ENCODE data around the gene EFNA3. TPM values are rescaled to one million over a fixed set of nuclear protein-coding genes. Genes with fewer than 3 reads are reported as not detected.
A peak's percentile ranks its signal among the peaks of the same experiment; 100 is the strongest.

Gene EFNA3
- polyA plus RNA-seq, 4 donors, result 2.0 to 7.0 (median 5.4) TPM

DNA sequence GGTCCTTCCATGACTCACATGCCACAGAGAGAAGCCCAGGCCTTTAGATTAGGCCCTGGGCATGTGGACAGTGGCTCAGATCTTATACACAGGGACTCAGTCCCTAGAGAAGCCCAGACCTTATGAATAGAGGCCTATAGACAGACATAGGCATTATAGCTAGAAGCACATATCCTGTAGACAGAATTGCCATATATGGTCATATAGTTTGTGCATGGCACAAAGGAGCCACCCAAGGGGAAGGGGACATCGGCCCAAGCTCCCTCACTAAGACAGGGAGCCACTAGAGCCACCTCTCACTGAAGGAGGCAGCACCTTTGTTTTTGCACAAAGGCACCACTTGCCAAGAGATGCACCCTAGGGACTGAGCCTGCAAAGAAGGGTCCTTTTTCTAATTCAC, 2.3 kb upstream of the EFNA3 start:
- Histone ChIP-seq H3K4me3 (ENCODE audit: low read depth in 1 of 3, low read length in 3 of 3) (no peak overlapping the region), H3K27me3 (ENCODE audit: control insufficient read depth in 3 of 3, insufficient read depth in 3 of 3, low read length in 3 of 3) (peaks cover 0 to 40% (median 11%) of the 10 kb centered on the region in 3 donors), H3K9me3 (ENCODE audit: control insufficient read depth in 2 of 2, insufficient read depth in 1 of 2, low read depth in 1 of 2, low read length in 1 of 2) (no peaks in the 10 kb centered on the region), H3K4me1 (ENCODE audit: control insufficient read depth in 3 of 3, insufficient read depth in 2 of 3, low read depth in 1 of 3, low read length in 2 of 3) (peaks cover 5 to 46% (median 5%) of the 10 kb centered on the region in 3 donors), H3K36me3 (ENCODE audit: control insufficient read depth in 3 of 3, insufficient read depth in 2 of 3, low read depth in 1 of 3, low read length in 3 of 3) (no peaks in the 10 kb centered on the region), H3K27ac (ENCODE audit: low read depth in 1 of 3, low read length in 2 of 3) (no peak overlapping the region)
- no peak for FAIRE-seq
- DNase-seq, result no peak
- WGBS, 3 donors, result 64 to 85% (median 81%) methylated on average over 1 of the region's 1 CpG

DNA sequence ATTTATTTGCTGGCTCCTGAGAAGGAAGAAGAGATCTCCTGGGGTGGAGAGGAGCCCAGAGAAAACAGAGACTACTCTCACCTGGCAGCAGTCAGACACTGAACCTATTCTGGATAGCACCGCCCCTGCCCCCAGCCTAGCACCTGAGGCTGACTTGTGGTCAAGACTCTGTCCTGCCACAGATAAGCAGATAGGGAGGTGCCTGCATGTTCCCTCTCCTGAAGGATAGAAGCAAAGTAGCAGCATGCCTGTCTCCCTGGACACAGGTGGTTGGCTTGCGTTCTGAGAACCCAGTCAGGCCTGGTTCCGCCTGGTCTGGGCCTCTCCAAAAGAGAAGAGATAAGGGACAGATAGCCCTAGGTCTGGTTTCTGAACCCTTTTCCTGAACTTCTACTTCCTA, 1.3 kb upstream of the EFNA3 start:
- peak in 1 of 2 donors; percentile 25 for DNase-seq

DNA sequence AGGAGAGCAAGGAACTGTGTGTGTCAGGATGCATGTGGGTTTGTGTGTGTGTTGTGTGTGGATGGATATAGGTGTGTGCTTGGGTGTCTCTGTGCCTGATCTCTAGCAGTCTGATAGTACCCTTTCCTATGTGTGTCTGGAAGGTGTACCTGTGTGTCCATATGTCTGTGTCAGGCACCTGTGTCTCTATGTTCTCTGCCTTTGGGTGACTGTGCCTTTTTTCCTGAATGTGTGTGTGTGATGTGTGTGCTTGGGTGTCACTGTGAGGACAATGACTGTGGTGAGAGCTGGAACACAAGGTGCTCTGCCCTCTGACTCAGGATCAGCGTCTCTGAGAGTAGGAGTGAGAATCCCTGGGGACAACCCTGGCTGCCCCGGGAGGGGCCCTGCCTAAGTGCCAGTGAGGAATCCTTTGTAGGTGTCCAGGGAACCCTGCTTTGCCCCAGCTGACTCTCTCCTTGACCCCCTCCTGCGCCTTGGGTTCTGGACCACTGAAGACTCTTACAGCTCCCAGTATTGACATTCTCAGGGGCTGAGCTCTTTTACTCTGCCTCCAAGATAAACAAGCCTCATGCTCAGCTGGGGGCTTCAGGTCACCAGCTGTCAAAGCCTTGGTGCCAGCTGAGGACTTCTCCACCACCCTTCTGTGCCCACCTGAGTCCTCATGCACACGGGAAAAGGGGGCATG, 735 bp upstream of the EFNA3 start:
- Histone ChIP-seq H3K4me1 (ENCODE audit: control insufficient read depth in 3 of 3, insufficient read depth in 2 of 3, low read depth in 1 of 3, low read length in 2 of 3) (peaks cover 5 to 54% (median 10%) of the 10 kb centered on the region in 3 donors), H3K4me3 (ENCODE audit: low read depth in 1 of 3, low read length in 3 of 3) (no peak overlapping the region), H3K27me3 (ENCODE audit: control insufficient read depth in 3 of 3, insufficient read depth in 3 of 3, low read length in 3 of 3) (peaks cover 0 to 46% (median 18%) of the 10 kb centered on the region in 3 donors), H3K36me3 (ENCODE audit: control insufficient read depth in 3 of 3, insufficient read depth in 2 of 3, low read depth in 1 of 3, low read length in 3 of 3) (no peaks in the 10 kb centered on the region), H3K27ac (ENCODE audit: low read depth in 1 of 3, low read length in 2 of 3) (no peak overlapping the region), H3K9me3 (ENCODE audit: control insufficient read depth in 2 of 2, insufficient read depth in 1 of 2, low read depth in 1 of 2, low read length in 1 of 2) (no peaks in the 10 kb centered on the region)
- WGBS, 3 donors, result 42 to 66% (median 42%) methylated on average over 4 of the region's 4 CpGs
- no peak for FAIRE-seq
- peak; percentile 40 to 49 for DNase-seq

More for the DNA sequence above, 1.3 kb upstream of the EFNA3 start:
- 65 to 81% (median 75%) methylated on average over 3 of the region's 3 CpGs for WGBS, 3 donors
- peaks cover 0 to 41% (median 14%) of the 10 kb centered on the region in 3 donors for H3K27me3 ChIP-seq (ENCODE audit: control insufficient read depth in 3 of 3, insufficient read depth in 3 of 3, low read length in 3 of 3)
- no peak overlapping the region for H3K4me3 ChIP-seq (ENCODE audit: low read depth in 1 of 3, low read length in 3 of 3)
- H3K36me3 ChIP-seq (ENCODE audit: control insufficient read depth in 3 of 3, insufficient read depth in 2 of 3, low read depth in 1 of 3, low read length in 3 of 3), result no peaks in the 10 kb centered on the region
- no peak overlapping the region for H3K27ac ChIP-seq (ENCODE audit: low read depth in 1 of 3, low read length in 2 of 3)
- H3K4me1 ChIP-seq (ENCODE audit: control insufficient read depth in 3 of 3, insufficient read depth in 2 of 3, low read depth in 1 of 3, low read length in 2 of 3), result peaks cover 5 to 48% (median 9%) of the 10 kb centered on the region in 3 donors
- no peaks in the 10 kb centered on the region for H3K9me3 ChIP-seq (ENCODE audit: control insufficient read depth in 2 of 2, insufficient read depth in 1 of 2, low read depth in 1 of 2, low read length in 1 of 2)
- no peak for FAIRE-seq

DNA sequence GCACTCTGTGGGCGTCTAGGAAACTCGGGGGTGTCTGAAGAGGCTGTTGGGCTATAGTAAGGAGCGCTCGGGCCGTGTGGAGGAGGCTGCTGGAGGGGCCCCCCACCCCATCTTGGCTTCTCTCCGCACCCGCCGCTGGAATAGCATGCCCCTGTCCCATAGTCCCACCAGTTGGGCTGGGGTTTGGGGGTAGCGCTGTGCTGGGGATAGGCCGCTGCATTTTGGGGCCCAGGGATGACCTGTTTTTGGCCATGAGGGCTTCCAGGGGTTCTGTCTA, 511 bp downstream of the EFNA3 start:
- Histone ChIP-seq H3K9me3 (ENCODE audit: control insufficient read depth in 2 of 2, insufficient read depth in 1 of 2, low read depth in 1 of 2, low read length in 1 of 2) (no peaks in the 10 kb centered on the region), H3K27ac (ENCODE audit: low read depth in 1 of 3, low read length in 2 of 3) (no peak overlapping the region), H3K4me3 (ENCODE audit: low read depth in 1 of 3, low read length in 3 of 3) (peak overlapping the region; percentile 16 to 56 (median 49)), H3K36me3 (ENCODE audit: control insufficient read depth in 3 of 3, insufficient read depth in 2 of 3, low read depth in 1 of 3, low read length in 3 of 3) (no peaks in the 10 kb centered on the region), H3K4me1 (ENCODE audit: control insufficient read depth in 3 of 3, insufficient read depth in 2 of 3, low read depth in 1 of 3, low read length in 2 of 3) (peaks cover 5 to 66% (median 11%) of the 10 kb centered on the region in 3 donors), H3K27me3 (ENCODE audit: control insufficient read depth in 3 of 3, insufficient read depth in 3 of 3, low read length in 3 of 3) (peaks cover 0 to 51% (median 24%) of the 10 kb centered on the region in 3 donors)
- 2 to 5% (median 2%) methylated on average over 7 to 10 of the region's 10 CpGs for WGBS, 3 donors
- FAIRE-seq (no peak), DNase-seq (no peak)

DNA sequence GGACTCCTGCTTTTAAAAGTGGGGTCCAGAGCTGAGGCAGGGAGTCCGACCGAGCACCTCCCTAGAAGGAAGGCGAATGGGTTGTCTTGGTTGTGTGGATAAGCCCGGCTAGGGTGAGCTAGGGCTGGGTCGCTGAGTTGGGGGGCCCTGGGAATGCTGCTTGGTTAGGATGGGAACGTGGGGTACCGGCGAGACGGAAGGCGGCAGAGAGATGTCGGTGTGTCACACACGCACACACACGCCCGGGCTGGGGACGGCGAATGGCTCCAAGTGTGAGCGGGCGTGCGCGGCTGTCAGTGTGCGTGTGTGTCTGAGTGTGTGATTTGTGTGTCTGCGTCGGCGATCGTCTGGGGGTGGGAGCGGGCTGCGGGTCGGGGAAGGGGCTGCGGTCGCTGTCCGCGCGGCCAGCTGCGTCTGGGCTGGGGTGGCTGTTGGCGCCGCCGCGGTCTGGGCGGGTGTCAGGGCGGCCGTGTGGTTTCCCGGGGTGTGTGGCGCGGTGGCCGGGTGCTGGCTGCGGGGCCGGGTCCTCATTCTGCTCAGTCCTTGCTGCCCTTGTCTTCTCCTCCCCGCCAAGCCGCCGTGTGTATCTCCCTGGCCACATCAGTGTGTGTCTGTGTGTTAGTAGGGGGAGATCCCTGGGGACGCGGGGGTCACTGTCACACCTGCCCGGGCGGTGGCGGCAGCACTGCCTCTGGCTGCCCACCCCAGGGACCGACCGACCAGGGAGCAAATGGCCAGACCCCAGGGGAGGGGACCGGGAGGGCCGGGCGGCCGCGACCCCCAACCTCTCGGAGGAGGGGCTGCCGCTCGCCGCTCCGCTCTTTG, 1.1 kb downstream of the EFNA3 start:
- Histone ChIP-seq H3K4me3 (ENCODE audit: low read depth in 1 of 3, low read length in 3 of 3) (peak overlapping the region; percentile 16 to 56 (median 49)), H3K27me3 (ENCODE audit: control insufficient read depth in 3 of 3, insufficient read depth in 3 of 3, low read length in 3 of 3) (peaks cover 0 to 53% (median 24%) of the 10 kb centered on the region in 3 donors), H3K9me3 (ENCODE audit: control insufficient read depth in 2 of 2, insufficient read depth in 1 of 2, low read depth in 1 of 2, low read length in 1 of 2) (no peaks in the 10 kb centered on the region), H3K4me1 (ENCODE audit: control insufficient read depth in 3 of 3, insufficient read depth in 2 of 3, low read depth in 1 of 3, low read length in 2 of 3) (peaks cover 5 to 71% (median 11%) of the 10 kb centered on the region in 3 donors), H3K27ac (ENCODE audit: low read depth in 1 of 3, low read length in 2 of 3) (peak overlapping the region in 1 of 3 donors; percentile 20), H3K36me3 (ENCODE audit: control insufficient read depth in 3 of 3, insufficient read depth in 2 of 3, low read depth in 1 of 3, low read length in 3 of 3) (no peaks in the 10 kb centered on the region)
- WGBS, 3 donors, result 1 to 4% (median 1%) methylated on average over 41 to 67 of the region's 67 CpGs
- peak in 1 of 2 donors; percentile 55 for DNase-seq
- FAIRE-seq, result no peak

DNA sequence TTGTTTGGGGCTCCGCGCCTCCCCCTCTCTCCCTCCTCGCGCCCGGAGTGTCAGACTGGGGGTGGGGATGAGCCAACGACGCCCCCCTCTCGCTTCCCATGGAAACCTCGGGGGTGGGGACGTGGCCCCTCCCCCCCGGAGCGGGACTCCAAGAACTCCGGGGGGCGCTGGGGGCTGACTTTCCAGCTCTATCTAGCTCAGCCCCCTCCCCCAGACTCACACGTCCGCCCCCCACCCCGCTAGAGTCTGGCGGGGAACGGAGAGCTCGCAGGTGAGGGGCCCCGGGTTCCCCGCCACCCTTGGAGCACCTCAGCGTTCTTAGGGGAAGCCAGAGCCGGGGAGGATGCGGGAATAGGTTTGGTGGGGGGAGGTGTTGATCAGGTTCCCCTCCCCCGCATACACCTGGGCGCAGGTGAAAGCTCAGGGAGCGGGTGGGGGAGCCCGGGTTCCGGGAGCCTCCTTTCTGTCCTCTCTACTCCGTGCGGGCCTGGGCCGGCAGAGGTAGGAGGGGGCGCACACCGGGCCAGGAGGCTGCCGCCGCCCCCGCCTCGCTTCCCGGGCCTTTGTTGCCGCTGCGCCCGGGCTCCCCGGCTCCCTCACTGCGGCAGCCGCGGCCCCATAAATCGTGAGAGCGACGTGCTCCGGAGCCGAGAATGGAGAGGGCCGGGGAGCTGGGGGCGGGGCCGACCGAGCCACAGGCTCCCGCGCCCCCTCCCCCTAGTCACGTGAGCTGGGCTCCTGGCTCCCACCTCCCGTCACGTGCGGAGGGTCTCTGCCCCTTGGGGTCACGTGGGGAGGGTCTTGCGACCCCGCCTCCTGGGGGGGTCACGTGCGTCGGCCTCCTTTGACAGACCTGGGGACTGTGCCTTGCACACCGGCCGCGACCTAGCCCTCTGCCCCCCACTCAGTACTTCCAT, 1.9 kb downstream of the EFNA3 start:
- Histone ChIP-seq H3K27ac (ENCODE audit: low read depth in 1 of 3, low read length in 2 of 3) (peak overlapping the region in 1 of 3 donors; percentile 20), H3K9me3 (ENCODE audit: control insufficient read depth in 2 of 2, insufficient read depth in 1 of 2, low read depth in 1 of 2, low read length in 1 of 2) (no peaks in the 10 kb centered on the region), H3K4me1 (ENCODE audit: control insufficient read depth in 3 of 3, insufficient read depth in 2 of 3, low read depth in 1 of 3, low read length in 2 of 3) (peaks cover 5 to 74% (median 11%) of the 10 kb centered on the region in 3 donors), H3K4me3 (ENCODE audit: low read depth in 1 of 3, low read length in 3 of 3) (peak overlapping the region in 2 of 3 donors; percentile 49 to 56), H3K27me3 (ENCODE audit: control insufficient read depth in 3 of 3, insufficient read depth in 3 of 3, low read length in 3 of 3) (peaks cover 0 to 53% (median 24%) of the 10 kb centered on the region in 3 donors), H3K36me3 (ENCODE audit: control insufficient read depth in 3 of 3, insufficient read depth in 2 of 3, low read depth in 1 of 3, low read length in 3 of 3) (no peaks in the 10 kb centered on the region)
- FAIRE-seq (no peak), DNase-seq (peak; percentile 27 to 80)
- WGBS, 3 donors, result 1% methylated on average over 45 to 71 of the region's 71 CpGs

DNA sequence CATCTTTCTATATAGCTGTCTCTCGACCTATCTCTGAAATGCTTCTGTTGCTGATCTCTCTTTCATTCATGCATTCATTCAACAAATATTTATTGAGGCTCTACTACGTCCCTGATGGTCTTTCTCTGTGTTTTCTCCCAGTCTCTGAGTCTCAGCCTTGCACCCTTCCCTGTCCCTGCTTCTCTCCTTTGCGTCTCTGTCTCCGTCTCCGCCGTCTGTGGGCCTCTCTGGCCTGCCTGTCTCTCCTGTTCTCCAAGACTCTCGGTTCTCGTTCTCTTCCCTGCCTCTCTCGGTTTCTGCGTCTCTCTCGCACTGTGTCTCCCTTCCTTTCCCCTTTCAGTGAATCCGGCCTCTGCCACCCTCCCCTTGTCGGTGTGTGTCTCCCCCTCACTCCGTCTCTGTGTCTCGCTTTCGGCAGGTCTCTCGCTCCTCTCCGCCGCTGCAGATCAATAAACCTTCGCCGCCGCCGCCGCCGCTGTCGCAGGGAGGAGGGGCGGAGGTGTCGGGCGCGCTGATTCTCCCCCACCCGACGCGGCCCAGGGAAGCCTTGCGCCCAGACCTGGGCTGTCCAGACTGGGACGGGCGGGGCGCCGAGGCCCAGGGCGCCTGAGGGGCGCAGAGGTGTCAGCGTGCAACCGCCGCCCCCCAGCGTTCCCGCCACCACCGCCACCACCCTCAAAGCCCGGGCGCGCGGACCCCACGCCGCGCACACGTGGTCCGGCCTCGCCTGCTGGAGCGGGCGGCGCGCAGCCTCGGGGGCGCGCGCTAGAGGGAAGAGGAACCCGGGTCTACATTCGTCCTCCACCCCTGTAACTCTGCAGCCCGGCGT, 3.0 kb downstream of the EFNA3 start:
- H3K4me1 ChIP-seq (ENCODE audit: control insufficient read depth in 3 of 3, insufficient read depth in 2 of 3, low read depth in 1 of 3, low read length in 2 of 3), result peaks cover 7 to 82% (median 11%) of the 10 kb centered on the region in 3 donors
- no peak overlapping the region for H3K27ac ChIP-seq (ENCODE audit: low read depth in 1 of 3, low read length in 2 of 3)
- H3K36me3 ChIP-seq (ENCODE audit: control insufficient read depth in 3 of 3, insufficient read depth in 2 of 3, low read depth in 1 of 3, low read length in 3 of 3), result peaks cover 0 to 6% (median 0%) of the 10 kb centered on the region in 3 donors
- H3K4me3 ChIP-seq (ENCODE audit: low read depth in 1 of 3, low read length in 3 of 3), result peak overlapping the region in 2 of 3 donors; percentile 24 to 25
- DNase-seq (peak; percentile 40 to 74), FAIRE-seq (no peak)
- peaks cover 0 to 53% (median 24%) of the 10 kb centered on the region in 3 donors for H3K27me3 ChIP-seq (ENCODE audit: control insufficient read depth in 3 of 3, insufficient read depth in 3 of 3, low read length in 3 of 3)
- H3K9me3 ChIP-seq (ENCODE audit: control insufficient read depth in 2 of 2, insufficient read depth in 1 of 2, low read depth in 1 of 2, low read length in 1 of 2), result no peaks in the 10 kb centered on the region
- 1 to 2% (median 1%) methylated on average over 42 to 68 of the region's 68 CpGs for WGBS, 3 donors

Measured in small intestine (tissue), 7 donors.